Neural cell (in vitro differentiated cells): ENCODE data around the gene UBAC2. TPM values are rescaled to one million over a fixed set of nuclear protein-coding genes. Genes with fewer than 3 reads are reported as not detected.

Source experiments
- H2AFZ ChIP-seq: fragments of 200-600, 300-800 bp; sonication (generic), shearing (Covaris generic); 2 replicates; pipeline ENCODE4 v1.6.0; 2014; ENCODE audit warnings: low read depth, mild to moderate bottlenecking, antibody characterized with exemption, low read length, moderate library complexity
- H3F3A ChIP-seq: fragments of 200-600 bp; shearing (Covaris generic); 2 replicates; pipeline ENCODE4 v1.6.1; 2016; ENCODE audit warnings: mild to moderate bottlenecking, moderate library complexity, mixed read lengths, antibody characterized with exemption, low read length; ENCODE audit not compliant: insufficient read depth, poor library complexity, severe bottlenecking
- H3K27ac ChIP-seq: fragments of 200-600, 300-800 bp; sonication (generic), shearing (Covaris generic); 2 replicates; pipeline ENCODE4 v1.5.1; 2014; ENCODE audit warnings: mild to moderate bottlenecking, low read length, moderate library complexity
- H3K27me3 ChIP-seq: fragments of 300-800, 200-600 bp; sonication (generic), shearing (Covaris generic); 2 replicates; pipeline ENCODE4 v1.6.0; 2014; ENCODE audit warnings: mild to moderate bottlenecking, low read depth, low read length, moderate library complexity; ENCODE audit not compliant: insufficient read depth
- H3K36me3 ChIP-seq: fragments of 300-800, 200-600 bp; sonication (generic), shearing (Covaris generic); 2 replicates; pipeline ENCODE4 v1.5.1; 2014; ENCODE audit warnings: mild to moderate bottlenecking, antibody characterized with exemption, low read length, moderate library complexity; ENCODE audit not compliant: insufficient read depth
- H3K4me2 ChIP-seq: fragments of 300-800, 200-600 bp; sonication (generic), shearing (Covaris generic); 2 replicates; pipeline ENCODE4 v1.6.0; 2014; ENCODE audit warnings: mild to moderate bottlenecking, low read length
- H3K4me3 ChIP-seq: fragments of 300-800, 200-600 bp; sonication (generic), shearing (Covaris generic); 2 replicates; pipeline ENCODE4 v1.5.1; 2014; ENCODE audit warnings: mild to moderate bottlenecking, low read length, moderate library complexity
- H3K79me2 ChIP-seq: fragments of 200-600 bp; shearing (Covaris generic); replicated peaks from 2 replicates; pipeline ENCODE4 v1.6.0; 2014; ENCODE audit warnings: mild to moderate bottlenecking, low read length, moderate library complexity; ENCODE audit not compliant: insufficient read depth
- H3K9ac ChIP-seq: fragments of 300-800, 200-600 bp; sonication (generic), shearing (Covaris generic); 2 replicates; pipeline ENCODE4 v1.6.1; 2016; ENCODE audit warnings: mild to moderate bottlenecking, low read length, mixed read lengths
- H3K9me2 ChIP-seq: fragments of 200-600 bp; shearing (Covaris generic); 2 replicates; pipeline ENCODE4 v1.6.1; 2016; ENCODE audit warnings: mild to moderate bottlenecking, low read length, mixed read lengths; ENCODE audit not compliant: insufficient read depth
- H3K9me3 ChIP-seq: fragments of 200-600, 300-800 bp; sonication (generic), shearing (Covaris generic); 2 replicates; pipeline ENCODE4 v1.6.1; 2016; ENCODE audit warnings: mild to moderate bottlenecking, mixed run types, low read length, moderate library complexity, mixed read lengths
- H4K20me1 ChIP-seq: fragments of 200-600 bp; shearing (Covaris generic); 2 replicates; pipeline ENCODE4 v1.6.1; 2016; ENCODE audit warnings: mild to moderate bottlenecking, mixed run types; ENCODE audit not compliant: insufficient read depth
- CTCF ChIP-seq: fragments of 450-650 bp; IDR thresholded peaks from 2 replicates; pipeline ENCODE4 v1.5.1; 2014; ENCODE audit warnings: antibody characterized with exemption, mild to moderate bottlenecking, moderate library complexity; ENCODE audit not compliant: poor library complexity, severe bottlenecking
- EP300 ChIP-seq: fragments of 450-650 bp; conservative IDR thresholded peaks from 2 replicates; pipeline ENCODE4 v1.6.1; 2014; ENCODE audit warnings: antibody characterized with exemption, mild to moderate bottlenecking, moderate library complexity; ENCODE audit not compliant: poor library complexity, severe bottlenecking
- POLR2AphosphoS5 ChIP-seq: IDR thresholded peaks from 2 replicates; pipeline ENCODE4 v1.6.1; 2012
- REST ChIP-seq: IDR thresholded peaks from 2 replicates; pipeline ENCODE4 v1.6.1; 2012; ENCODE audit warnings: borderline replicate concordance
- TAF1 ChIP-seq: IDR thresholded peaks from 2 replicates; pipeline ENCODE4 v1.6.1; 2012; ENCODE audit warnings: low read depth
- polyA plus RNA-seq: library from polyadenylated mRNA; depleted of rRNA; stranded (reverse); fragments of >200 nt; gene quantifications from 2 replicates; pipeline ENCODE4 v1.2.3, GENCODE V29; 2014

The UBAC2 gene
- polyA plus RNA-seq, 1 donor from 2014 or later: 56.9 TPM

- H3K27ac ChIP-seq: no peak overlapping the region
- no peak overlapping the region for H2AFZ ChIP-seq
- H3K27me3 ChIP-seq: no peaks in the 10 kb centered on the region
- H3F3A ChIP-seq: no peaks in the 10 kb centered on the region
- no peak for TF ChIP-seq POLR2AphosphoS5
- no peak for TF ChIP-seq TAF1
- TF ChIP-seq CTCF: no peak
- TF ChIP-seq EP300: no peak
- no peak overlapping the region for H3K4me3 ChIP-seq
- H3K9me2 ChIP-seq: no peaks in the 10 kb centered on the region
- no peaks in the 10 kb centered on the region for H3K9me3 ChIP-seq
- H3K79me2 ChIP-seq: no peaks in the 10 kb centered on the region
- no peaks in the 10 kb centered on the region for H3K36me3 ChIP-seq
- H4K20me1 ChIP-seq: no peaks in the 10 kb centered on the region
- no peak overlapping the region for H3K9ac ChIP-seq
- H3K4me2 ChIP-seq: no peak overlapping the region
These were observed 185.8 kb downstream of the UBAC2 start for GRCh38 chr13:99386495-99386894.

GRCh38 chr13:99386911-99387788 is 186.5 kb downstream of the UBAC2 start:
- Histone ChIP-seq H3K79me2 (no peaks in the 10 kb centered on the region), H3K27ac (no peak overlapping the region), H4K20me1 (no peaks in the 10 kb centered on the region), H3F3A (no peaks in the 10 kb centered on the region), H3K27me3 (no peaks in the 10 kb centered on the region), H3K9me3 (no peaks in the 10 kb centered on the region), H3K36me3 (no peaks in the 10 kb centered on the region), H3K4me2 (no peak overlapping the region), H3K9ac (no peak overlapping the region), H3K9me2 (no peaks in the 10 kb centered on the region), H3K4me3 (no peak overlapping the region), H2AFZ (no peak overlapping the region)
- peak; percentile 8 for TF ChIP-seq CTCF
- no peak for TF ChIP-seq TAF1
- TF ChIP-seq REST: no peak
